Duodenal mucosa (tissue), 2 donors: ENCODE data around the gene SLC16A8.
"Not testable (repeated sequence)": the region's sequence is repeated elsewhere in the genome, so short reads cannot be mapped to it uniquely, and the experiment has no call there.

ENCODE experiments used
- H3K27ac ChIP-seq: one replicate; pipeline ENCODE4 v1.7.0; 2013; ENCODE audit warnings: low read depth, low read length
- H3K27me3 ChIP-seq, 2 donors: one replicate each; pipeline ENCODE4 v1.7.0; 2013; ENCODE audit warnings: low read length in 2 of 2, control low read depth in 1 of 2; ENCODE audit not compliant: insufficient read depth in 2 of 2, control insufficient read depth in 1 of 2
- H3K36me3 ChIP-seq, 2 donors: one replicate each; pipeline ENCODE4 v1.7.0; 2013; ENCODE audit warnings: low read length in 2 of 2, control low read depth in 1 of 2; ENCODE audit not compliant: insufficient read depth in 2 of 2, control insufficient read depth in 1 of 2
- H3K4me1 ChIP-seq, 2 donors: one replicate each; pipeline ENCODE4 v1.7.0; 2013; ENCODE audit warnings: low read length in 2 of 2, control low read depth in 1 of 2; ENCODE audit not compliant: insufficient read depth in 2 of 2, control insufficient read depth in 1 of 2
- H3K4me3 ChIP-seq, 2 donors: one replicate each; pipeline ENCODE4 v1.7.0; 2013; ENCODE audit warnings: low read length in 2 of 2, low read depth in 1 of 2
- H3K9ac ChIP-seq, 2 donors: one replicate each; pipeline ENCODE4 v1.7.0; 2013; ENCODE audit warnings: low read length in 2 of 2, low read depth in 1 of 2
- H3K9me3 ChIP-seq, 2 donors: one replicate each; pipeline ENCODE4 v1.7.0; 2013; ENCODE audit warnings: low read length in 2 of 2, control low read depth in 1 of 2; ENCODE audit not compliant: control insufficient read depth in 1 of 2

The SLC16A8 gene

GRCh38 chr22:38043151-38044039 lies 40.6 kb downstream of the SLC16A8 start:
- Histone ChIP-seq H3K9ac (no peak overlapping the region), H3K9me3 (no peaks in the 10 kb centered on the region), H3K36me3 (no peaks in the 10 kb centered on the region), H3K27me3 (no peaks in the 10 kb centered on the region), H3K27ac (no peak overlapping the region), H3K4me1 (no peaks in the 10 kb centered on the region), H3K4me3 (no peak overlapping the region)

- Histone ChIP-seq H3K27me3 (no peaks in the 10 kb centered on the region), H3K4me3 (no peak overlapping the region), H3K27ac (no peak overlapping the region), H3K36me3 (no peaks in the 10 kb centered on the region), H3K9ac (no peak overlapping the region), H3K9me3 (no peaks in the 10 kb centered on the region), H3K4me1 (no peaks in the 10 kb centered on the region)
Observed at GRCh38 chr22:38042488-38042790, 41.5 kb downstream of the SLC16A8 start.

GRCh38 chr22:38041760-38042487 lies 42.1 kb downstream of the SLC16A8 start:
- H3K9ac ChIP-seq, result no peak overlapping the region
- H3K9me3 ChIP-seq, result no peaks in the 10 kb centered on the region
- no peak overlapping the region for H3K4me3 ChIP-seq
- no peak overlapping the region for H3K27ac ChIP-seq
- H3K27me3 ChIP-seq, result no peaks in the 10 kb centered on the region
- H3K4me1 ChIP-seq, result no peaks in the 10 kb centered on the region
- no peaks in the 10 kb centered on the region for H3K36me3 ChIP-seq

GRCh38 chr22:38040953-38041759 lies 42.8 kb downstream of the SLC16A8 start:
- no peak overlapping the region for H3K4me3 ChIP-seq
- no peaks in the 10 kb centered on the region for H3K9me3 ChIP-seq
- H3K27me3 ChIP-seq, result no peaks in the 10 kb centered on the region
- no peak overlapping the region for H3K9ac ChIP-seq
- H3K4me1 ChIP-seq, result no peaks in the 10 kb centered on the region
- no peak overlapping the region for H3K27ac ChIP-seq
- H3K36me3 ChIP-seq, result no peaks in the 10 kb centered on the region

GRCh38 chr22:38038890-38039812 lies 44.8 kb downstream of the SLC16A8 start:
- H3K4me3 ChIP-seq, result no peak overlapping the region

GRCh38 chr22:38038426-38038825 lies 45.6 kb downstream of the SLC16A8 start:
- Histone ChIP-seq H3K9me3 (no peaks in the 10 kb centered on the region), H3K36me3 (no peaks in the 10 kb centered on the region), H3K9ac (no peak overlapping the region), H3K4me1 (peaks cover 9 to 10% of the 10 kb centered on the region in 2 donors), H3K27me3 (no peaks in the 10 kb centered on the region), H3K4me3 (no peak overlapping the region), H3K27ac (no peak overlapping the region)

More at GRCh38 chr22:38038890-38039812, 44.8 kb downstream of the SLC16A8 start:
- Histone ChIP-seq H3K4me1 (peaks cover 3 to 5% of the 10 kb centered on the region in 2 donors), H3K27ac (no peak overlapping the region), H3K36me3 (no peaks in the 10 kb centered on the region), H3K9me3 (no peaks in the 10 kb centered on the region), H3K27me3 (no peaks in the 10 kb centered on the region), H3K9ac (no peak overlapping the region)

- not testable (repeated sequence) for H3K9ac ChIP-seq, H3K9me3 ChIP-seq, H3K4me3 ChIP-seq, H3K27ac ChIP-seq, H3K36me3 ChIP-seq, H3K27me3 ChIP-seq
- H3K4me1 ChIP-seq, result peaks cover 9 to 10% of the 10 kb centered on the region in 2 donors
Observed at GRCh38 chr22:38037367-38038150, 46.4 kb downstream of the SLC16A8 start.

GRCh38 chr22:38036392-38037062 lies 47.5 kb downstream of the SLC16A8 start:
- no peaks in the 10 kb centered on the region for H3K27me3 ChIP-seq
- H3K27ac ChIP-seq, result peak overlapping the region; percentile 14
- no peak overlapping the region for H3K9ac ChIP-seq
- no peaks in the 10 kb centered on the region for H3K9me3 ChIP-seq
- no peak overlapping the region for H3K4me3 ChIP-seq
- H3K4me1 ChIP-seq, result peaks cover 9 to 10% of the 10 kb centered on the region in 2 donors
- no peaks in the 10 kb centered on the region for H3K36me3 ChIP-seq
